Measurements from ENCODE around the gene SLC25A19. TPM values are rescaled to one million over a fixed set of nuclear protein-coding genes. Genes with fewer than 3 reads are reported as not detected.

The SLC25A19 gene
- total and polyA plus RNA-seq, 9 of the 15 experiments (the other 6 are each of a cell fraction or from before 2014, with no cell fraction given), result 33.4 to 76.6 (median 55.3) TPM

DNA sequence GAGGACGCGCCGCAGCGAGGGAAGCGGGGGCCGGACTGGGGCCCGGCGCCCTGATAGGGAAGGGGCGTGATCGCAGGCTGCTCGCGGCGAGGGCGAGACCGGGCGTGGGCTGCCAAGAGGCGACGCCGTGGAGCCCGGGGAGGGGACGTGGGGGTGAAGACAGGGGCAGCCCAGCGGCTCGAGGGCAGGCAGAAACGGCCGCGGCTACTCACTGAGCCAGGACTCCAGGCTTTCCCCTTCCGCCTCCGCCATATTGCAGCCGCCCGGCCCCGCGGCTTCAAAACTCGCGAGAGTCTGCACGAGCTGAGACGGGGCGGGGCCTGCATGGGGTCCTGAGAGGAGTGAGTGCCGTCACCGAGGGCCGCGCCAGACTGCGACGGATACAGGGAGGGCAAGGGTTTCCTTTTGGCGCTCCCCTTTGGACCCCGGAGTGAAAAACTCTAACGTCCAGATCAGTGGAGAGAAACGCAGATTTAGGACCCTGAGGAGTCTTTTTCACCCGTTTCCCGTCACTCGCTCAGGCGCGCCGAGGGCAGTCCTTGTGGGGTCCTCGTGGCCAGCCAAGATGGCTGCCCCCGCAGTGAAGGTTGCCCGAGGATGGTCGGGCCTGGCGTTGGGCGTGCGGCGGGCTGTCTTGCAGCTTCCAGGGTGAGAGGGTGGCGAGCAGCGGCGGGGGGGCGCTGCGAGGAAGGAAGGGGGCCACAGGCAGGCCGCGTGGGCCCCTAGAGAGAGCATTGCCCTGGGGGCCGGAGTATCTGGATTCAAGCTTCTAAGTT, 27.7 kb downstream of the SLC25A19 start, which contains the start of the genes GGA3 and MRPS7 (continued):
- TF ChIP-seq NCOR1 (IDR thresholded peaks at IDR 0.05) (no peak), ZNF79 (CRISPR knock-in tag; IDR thresholded peaks at IDR 0.05; ENCODE audit: low read depth) (no peak), NBN (IDR thresholded peaks at IDR 0.05; ENCODE audit: low read depth) (peak; percentile 45; the same call in 1 of the 2 replicates), ELF4 (CRISPR knock-in tag; IDR thresholded peaks at IDR 0.05) (peak; percentile 81; the same call in 1 of the 2 replicates), JUND (IDR thresholded peaks at IDR 0.05; ENCODE audit: borderline replicate concordance, low read depth, low read length) (peak; percentile 38; the same call in 1 of the 2 replicates), JUND (tag; IDR thresholded peaks at IDR 0.05; ENCODE audit: borderline replicate concordance, low read depth, low read length) (no peak; the same call in 2 of the 3 replicates), ATF1 (CRISPR knock-in tag; IDR thresholded peaks at IDR 0.05) (0 out of 2 replicates have a peak, but pooled peaks have one; percentile 54), ATF1 (tag; IDR thresholded peaks at IDR 0.05) (peak; percentile 92), GTF2E2 (tag; IDR thresholded peaks at IDR 0.05) (peak; percentile 99), HCFC1 (IDR thresholded peaks at IDR 0.05; ENCODE audit: low read depth, low read length) (peak; percentile 72), NCOA2 (IDR thresholded peaks at IDR 0.05; ENCODE audit: partially characterized antibody in 2 of 2) (peak in 1 of 2 experiments; percentile 98), TAF15 (IDR thresholded peaks at IDR 0.05; ENCODE audit: low read depth, low read length) (no peak), NR0B1 (IDR thresholded peaks at IDR 0.05; ENCODE audit: partially characterized antibody) (no peak), KDM5B (IDR thresholded peaks at IDR 0.05; ENCODE audit: insufficient replicate concordance, low read depth, low read length) (peak; percentile 92), ZNF224 (CRISPR knock-in tag; IDR thresholded peaks at IDR 0.05) (0 out of 2 replicates have a peak, but pooled peaks have one; percentile 22), YY1 (IDR thresholded peaks at IDR 0.05; ENCODE audit: borderline replicate concordance in 1 of 3, control insufficient read depth in 1 of 3, extremely low read depth in 1 of 3, insufficient read depth in 3 of 3, insufficient read length in 1 of 3, insufficient replicate concordance in 2 of 3, low read depth in 1 of 3, low read length in 2 of 3) (peak; percentile 45 to 87 (median 86)), BHLHE40 (IDR thresholded peaks at IDR 0.05; ENCODE audit: low read length) (peak; percentile 46), ZNF143 (CRISPR knock-in tag; IDR thresholded peaks at IDR 0.05) (peak; percentile 45; the same call in 1 of the 2 replicates), NEUROD1 (IDR thresholded peaks at IDR 0.05; ENCODE audit: borderline replicate concordance, low read depth, low read length, partially characterized antibody) (peak; percentile 47), PPARD (CRISPR knock-in tag; IDR thresholded peaks at IDR 0.05) (no peak), ZNF431 (CRISPR knock-in tag; IDR thresholded peaks at IDR 0.05) (0 out of 2 replicates have a peak, but pooled peaks have one; percentile 53), NR2F6 (CRISPR knock-in tag; IDR thresholded peaks at IDR 0.05) (peak; percentile 77), ZNF561 (CRISPR knock-in tag; conservative IDR thresholded peaks at IDR 0.05) (0 out of 2 replicates have a peak, but pooled peaks have one; percentile 31), ZNF311 (CRISPR knock-in tag; IDR thresholded peaks at IDR 0.05) (peak; percentile 22; the same call in 1 of the 2 replicates), L3MBTL2 (IDR thresholded peaks at IDR 0.05) (peak; percentile 53)
- TF ChIP-seq, protein P1, sequence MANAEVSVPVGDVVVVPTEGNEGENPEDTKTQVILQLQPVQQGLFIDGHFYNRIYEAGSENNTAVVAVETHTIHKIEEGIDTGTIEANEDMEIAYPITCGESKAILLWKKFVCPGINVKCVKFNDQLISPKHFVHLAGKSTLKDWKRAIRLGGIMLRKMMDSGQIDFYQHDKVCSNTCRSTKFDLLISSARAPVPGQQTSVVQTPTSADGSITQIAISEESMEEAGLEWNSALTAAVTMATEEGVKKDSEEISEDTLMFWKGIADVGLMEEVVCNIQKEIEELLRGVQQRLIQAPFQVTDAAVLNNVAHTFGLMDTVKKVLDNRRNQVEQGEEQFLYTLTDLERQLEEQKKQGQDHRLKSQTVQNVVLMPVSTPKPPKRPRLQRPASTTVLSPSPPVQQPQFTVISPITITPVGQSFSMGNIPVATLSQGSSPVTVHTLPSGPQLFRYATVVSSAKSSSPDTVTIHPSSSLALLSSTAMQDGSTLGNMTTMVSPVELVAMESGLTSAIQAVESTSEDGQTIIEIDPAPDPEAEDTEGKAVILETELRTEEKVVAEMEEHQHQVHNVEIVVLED (CRISPR knock-in tag; IDR thresholded peaks at IDR 0.05), result peak; percentile 54; the same call in 1 of the 2 replicates
